ENCODE results near the gene ITPR1. TPM values are rescaled to one million over a fixed set of nuclear protein-coding genes. Genes with fewer than 3 reads are reported as not detected.

ITPR1 gene
- total and polyA plus RNA-seq, 5 donors from 2014 or later, result 6.9 to 97.5 (median 9.5) TPM

- no peak overlapping the region for H3K27ac ChIP-seq (ENCODE audit: insufficient read depth, low read length, poor library complexity, severe bottlenecking)
- peaks cover 49% of the 10 kb centered on the region for H3K36me3 Mint-ChIP-seq
- no peaks in the 10 kb centered on the region for H3K27me3 Mint-ChIP-seq
- ATAC-seq (ENCODE audit: low read depth in 2 of 2), result no peak
- H3K9me3 ChIP-seq (ENCODE audit: control insufficient read depth in 2 of 2, low read length in 2 of 2), result no peaks in the 10 kb centered on the region
- peaks cover 54% of the 10 kb centered on the region for H3K36me3 ChIP-seq (ENCODE audit: control insufficient read depth, insufficient read depth, low read length)
- no peaks in the 10 kb centered on the region for H3K4me1 ChIP-seq (ENCODE audit: control insufficient read depth, insufficient read depth, low read length, poor library complexity, severe bottlenecking)
- H3K4me3 Mint-ChIP-seq, result no peak overlapping the region
- no peaks in the 10 kb centered on the region for H3K9me3 Mint-ChIP-seq
- DNase-seq, result peak in 1 of 3 donors; percentile 9
- H3K4me3 ChIP-seq (ENCODE audit: low read depth, low read length), result no peak overlapping the region
- H3K27ac Mint-ChIP-seq, result peak overlapping the region in 1 of 3 donors; percentile 34
- no peaks in the 10 kb centered on the region for H3K27me3 ChIP-seq (ENCODE audit: control insufficient read depth, insufficient read depth, low read length)
- H3K4me1 Mint-ChIP-seq, result no peaks in the 10 kb centered on the region
Observed at GRCh38 chr3:4704552-4704951, 211.4 kb downstream of the ITPR1 start.

DNA sequence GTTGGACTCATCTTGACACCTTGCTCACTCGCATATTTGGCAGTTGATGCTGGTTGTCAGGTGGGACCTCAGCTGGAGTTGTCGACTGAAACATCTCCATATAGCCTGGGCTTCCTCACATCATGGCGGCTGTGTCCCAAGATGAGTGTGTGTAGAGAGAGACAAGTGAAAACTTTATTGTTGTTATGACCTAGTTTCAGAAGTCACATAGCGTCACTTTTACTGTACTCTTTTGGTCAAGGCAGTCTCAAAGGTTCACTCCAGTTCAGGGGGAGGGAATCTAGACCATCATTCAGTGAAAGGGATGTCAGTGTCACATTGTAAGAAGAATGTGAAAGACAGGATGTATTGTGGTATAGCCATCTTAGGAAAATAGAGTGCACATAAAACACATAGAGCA is 214.2 kb downstream of the ITPR1 start:
- no peak overlapping the region for H3K4me3 ChIP-seq (ENCODE audit: low read depth, low read length)
- Mint-ChIP-seq H3K27ac (peak overlapping the region in 1 of 3 donors; percentile 58), H3K4me3 (no peak overlapping the region), H3K9me3 (no peaks in the 10 kb centered on the region), H3K27me3 (no peaks in the 10 kb centered on the region), H3K36me3 (peaks cover 49% of the 10 kb centered on the region), H3K4me1 (peaks cover 0 to 6% (median 2%) of the 10 kb centered on the region in 4 donors)
- no peaks in the 10 kb centered on the region for H3K4me1 ChIP-seq (ENCODE audit: control insufficient read depth, insufficient read depth, low read length, poor library complexity, severe bottlenecking)
- peaks cover 35% of the 10 kb centered on the region for H3K36me3 ChIP-seq (ENCODE audit: control insufficient read depth, insufficient read depth, low read length)
- H3K27ac ChIP-seq (ENCODE audit: insufficient read depth, low read length, poor library complexity, severe bottlenecking), result no peak overlapping the region
- DNase-seq, result no peak
- H3K27me3 ChIP-seq (ENCODE audit: control insufficient read depth, insufficient read depth, low read length), result no peaks in the 10 kb centered on the region
- no peaks in the 10 kb centered on the region for H3K9me3 ChIP-seq (ENCODE audit: control insufficient read depth in 2 of 2, low read length in 2 of 2)
- ATAC-seq (ENCODE audit: low read depth in 2 of 2), result no peak

DNA sequence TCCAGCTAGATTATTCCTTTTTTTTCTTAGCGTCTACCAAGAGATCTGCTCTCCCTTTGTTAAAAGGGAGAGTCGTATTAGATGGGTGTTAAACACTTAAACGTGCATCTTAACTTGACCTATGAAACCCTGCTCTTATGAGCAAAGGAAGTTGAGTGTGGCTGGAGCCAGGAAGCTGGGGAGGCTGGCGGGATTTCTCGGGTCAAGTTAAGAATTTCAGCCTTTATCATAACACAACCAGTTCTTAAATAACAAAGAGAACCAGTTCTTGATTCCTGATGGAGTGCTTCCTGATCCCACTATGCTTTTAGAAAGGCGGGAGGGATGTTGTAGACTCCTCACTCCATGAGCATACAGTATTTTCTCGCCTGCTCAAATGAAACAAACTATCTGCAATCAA is 215.1 kb downstream of the ITPR1 start:
- no peaks in the 10 kb centered on the region for H3K27me3 ChIP-seq (ENCODE audit: control insufficient read depth, insufficient read depth, low read length)
- ATAC-seq (ENCODE audit: low read depth in 2 of 2), result no peak
- no peaks in the 10 kb centered on the region for H3K9me3 ChIP-seq (ENCODE audit: control insufficient read depth in 2 of 2, low read length in 2 of 2)
- no peaks in the 10 kb centered on the region for H3K4me1 ChIP-seq (ENCODE audit: control insufficient read depth, insufficient read depth, low read length, poor library complexity, severe bottlenecking)
- H3K36me3 ChIP-seq (ENCODE audit: control insufficient read depth, insufficient read depth, low read length), result peaks cover 35% of the 10 kb centered on the region
- peaks cover 46% of the 10 kb centered on the region for H3K36me3 Mint-ChIP-seq
- H3K27ac ChIP-seq (ENCODE audit: insufficient read depth, low read length, poor library complexity, severe bottlenecking), result no peak overlapping the region
- no peaks in the 10 kb centered on the region for H3K9me3 Mint-ChIP-seq
- no peak for DNase-seq
- H3K27ac Mint-ChIP-seq, result no peak overlapping the region
- no peak overlapping the region for H3K4me3 ChIP-seq (ENCODE audit: low read depth, low read length)
- H3K27me3 Mint-ChIP-seq, result no peaks in the 10 kb centered on the region
- peaks cover 0 to 6% (median 2%) of the 10 kb centered on the region in 4 donors for H3K4me1 Mint-ChIP-seq
- H3K4me3 Mint-ChIP-seq, result no peak overlapping the region

DNA sequence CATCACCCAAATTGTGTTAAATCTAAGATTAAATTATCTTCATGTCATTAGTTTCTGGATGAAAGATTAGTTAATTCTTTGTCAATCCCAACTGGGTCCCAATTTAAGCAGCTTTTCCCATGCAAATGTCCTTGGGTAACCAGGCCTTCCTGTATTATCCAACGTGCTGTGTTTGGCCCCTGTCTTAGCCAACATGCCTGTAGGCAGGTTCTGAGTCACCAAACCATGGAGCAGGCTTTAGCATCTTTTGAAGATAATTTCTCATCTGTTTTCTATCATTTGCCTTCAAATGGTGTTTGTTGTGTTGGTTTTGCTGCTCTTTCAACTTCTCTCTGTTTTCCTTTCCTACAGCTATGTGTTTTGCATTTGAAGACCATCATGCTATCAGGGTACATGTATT is 216.2 kb downstream of the ITPR1 start:
- no peaks in the 10 kb centered on the region for H3K9me3 Mint-ChIP-seq
- H3K27me3 Mint-ChIP-seq, result no peaks in the 10 kb centered on the region
- Histone ChIP-seq H3K27ac (ENCODE audit: insufficient read depth, low read length, poor library complexity, severe bottlenecking) (no peak overlapping the region), H3K27me3 (ENCODE audit: control insufficient read depth, insufficient read depth, low read length) (no peaks in the 10 kb centered on the region), H3K4me3 (ENCODE audit: low read depth, low read length) (no peak overlapping the region), H3K4me1 (ENCODE audit: control insufficient read depth, insufficient read depth, low read length, poor library complexity, severe bottlenecking) (no peaks in the 10 kb centered on the region), H3K9me3 (ENCODE audit: control insufficient read depth in 2 of 2, low read length in 2 of 2) (no peaks in the 10 kb centered on the region), H3K36me3 (ENCODE audit: control insufficient read depth, insufficient read depth, low read length) (peaks cover 37% of the 10 kb centered on the region)
- ATAC-seq (ENCODE audit: low read depth in 2 of 2) (no peak), DNase-seq (no peak)
- peaks cover 40% of the 10 kb centered on the region for H3K36me3 Mint-ChIP-seq
- no peak overlapping the region for H3K4me3 Mint-ChIP-seq
- peaks cover 0 to 6% (median 2%) of the 10 kb centered on the region in 4 donors for H3K4me1 Mint-ChIP-seq
- no peak overlapping the region for H3K27ac Mint-ChIP-seq

GRCh38 chr3:4710191-4710590 is 217.0 kb downstream of the ITPR1 start:
- Histone ChIP-seq H3K27me3 (ENCODE audit: control insufficient read depth, insufficient read depth, low read length) (no peaks in the 10 kb centered on the region), H3K36me3 (ENCODE audit: control insufficient read depth, insufficient read depth, low read length) (peaks cover 44% of the 10 kb centered on the region), H3K4me1 (ENCODE audit: control insufficient read depth, insufficient read depth, low read length, poor library complexity, severe bottlenecking) (no peaks in the 10 kb centered on the region), H3K27ac (ENCODE audit: insufficient read depth, low read length, poor library complexity, severe bottlenecking) (no peak overlapping the region), H3K4me3 (ENCODE audit: low read depth, low read length) (no peak overlapping the region), H3K9me3 (ENCODE audit: control insufficient read depth in 2 of 2, low read length in 2 of 2) (no peaks in the 10 kb centered on the region)
- H3K27me3 Mint-ChIP-seq, result no peaks in the 10 kb centered on the region
- ATAC-seq (ENCODE audit: low read depth in 2 of 2) (no peak), DNase-seq (no peak)
- H3K4me1 Mint-ChIP-seq, result peaks cover 0 to 6% (median 2%) of the 10 kb centered on the region in 4 donors
- no peak overlapping the region for H3K4me3 Mint-ChIP-seq
- no peaks in the 10 kb centered on the region for H3K9me3 Mint-ChIP-seq
- no peak overlapping the region for H3K27ac Mint-ChIP-seq
- H3K36me3 Mint-ChIP-seq, result peaks cover 42% of the 10 kb centered on the region

DNA sequence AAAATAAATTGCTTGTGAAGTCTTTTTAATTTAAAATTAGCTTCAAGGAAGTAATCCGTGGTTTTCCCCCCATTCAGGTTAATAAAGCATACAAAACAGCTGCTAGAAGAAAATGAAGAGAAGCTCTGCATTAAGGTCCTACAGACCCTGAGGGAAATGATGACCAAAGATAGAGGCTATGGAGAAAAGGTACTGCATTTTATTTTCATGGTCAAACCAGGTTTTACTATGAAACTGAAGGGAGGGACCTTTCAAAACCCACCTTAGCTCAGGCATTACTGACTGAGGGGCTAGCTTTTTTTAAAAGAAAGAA is 218.5 kb downstream of the ITPR1 start:
- H3K4me1 Mint-ChIP-seq, result peaks cover 0 to 6% (median 2%) of the 10 kb centered on the region in 4 donors
- Histone ChIP-seq H3K4me1 (ENCODE audit: control insufficient read depth, insufficient read depth, low read length, poor library complexity, severe bottlenecking) (no peaks in the 10 kb centered on the region), H3K4me3 (ENCODE audit: low read depth, low read length) (no peak overlapping the region), H3K27me3 (ENCODE audit: control insufficient read depth, insufficient read depth, low read length) (no peaks in the 10 kb centered on the region), H3K9me3 (ENCODE audit: control insufficient read depth in 2 of 2, low read length in 2 of 2) (no peaks in the 10 kb centered on the region), H3K27ac (ENCODE audit: insufficient read depth, low read length, poor library complexity, severe bottlenecking) (no peak overlapping the region), H3K36me3 (ENCODE audit: control insufficient read depth, insufficient read depth, low read length) (peaks cover 43% of the 10 kb centered on the region)
- no peak for DNase-seq
- peak overlapping the region in 1 of 3 donors; percentile 44 for H3K27ac Mint-ChIP-seq
- no peaks in the 10 kb centered on the region for H3K27me3 Mint-ChIP-seq
- no peak for ATAC-seq (ENCODE audit: low read depth in 2 of 2)
- no peaks in the 10 kb centered on the region for H3K9me3 Mint-ChIP-seq
- peaks cover 34% of the 10 kb centered on the region for H3K36me3 Mint-ChIP-seq
- no peak overlapping the region for H3K4me3 Mint-ChIP-seq

DNA sequence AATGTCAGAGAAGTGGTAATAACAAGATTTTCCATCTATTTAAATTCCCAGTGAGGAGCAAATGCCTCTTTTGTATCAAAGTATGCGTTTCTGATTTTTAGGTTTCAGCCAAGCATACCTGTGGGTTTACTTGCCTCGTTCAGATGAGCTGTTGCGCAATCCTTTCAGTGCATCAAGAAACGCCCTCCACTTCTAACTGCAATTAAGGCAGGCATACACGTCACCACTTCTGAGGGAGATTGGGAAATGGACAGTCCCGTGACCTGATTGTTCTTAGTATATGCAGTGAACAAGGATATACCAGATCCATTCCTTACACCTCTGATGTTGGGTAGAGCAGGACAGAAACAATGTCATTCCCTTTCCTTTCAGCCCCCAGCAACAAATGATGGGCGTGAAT is 219.0 kb downstream of the ITPR1 start:
- H3K4me3 Mint-ChIP-seq, result no peak overlapping the region
- no peak for DNase-seq
- no peaks in the 10 kb centered on the region for H3K27me3 Mint-ChIP-seq
- H3K36me3 Mint-ChIP-seq, result peaks cover 35% of the 10 kb centered on the region
- no peak overlapping the region for H3K27ac Mint-ChIP-seq
- peaks cover 43% of the 10 kb centered on the region for H3K36me3 ChIP-seq (ENCODE audit: control insufficient read depth, insufficient read depth, low read length)
- no peak overlapping the region for H3K27ac ChIP-seq (ENCODE audit: insufficient read depth, low read length, poor library complexity, severe bottlenecking)
- no peak for ATAC-seq (ENCODE audit: low read depth in 2 of 2)
- H3K9me3 ChIP-seq (ENCODE audit: control insufficient read depth in 2 of 2, low read length in 2 of 2), result no peaks in the 10 kb centered on the region
- no peaks in the 10 kb centered on the region for H3K27me3 ChIP-seq (ENCODE audit: control insufficient read depth, insufficient read depth, low read length)
- H3K4me1 Mint-ChIP-seq, result peaks cover 0 to 6% (median 2%) of the 10 kb centered on the region in 4 donors
- no peaks in the 10 kb centered on the region for H3K9me3 Mint-ChIP-seq
- H3K4me1 ChIP-seq (ENCODE audit: control insufficient read depth, insufficient read depth, low read length, poor library complexity, severe bottlenecking), result no peaks in the 10 kb centered on the region
- no peak overlapping the region for H3K4me3 ChIP-seq (ENCODE audit: low read depth, low read length)

DNA sequence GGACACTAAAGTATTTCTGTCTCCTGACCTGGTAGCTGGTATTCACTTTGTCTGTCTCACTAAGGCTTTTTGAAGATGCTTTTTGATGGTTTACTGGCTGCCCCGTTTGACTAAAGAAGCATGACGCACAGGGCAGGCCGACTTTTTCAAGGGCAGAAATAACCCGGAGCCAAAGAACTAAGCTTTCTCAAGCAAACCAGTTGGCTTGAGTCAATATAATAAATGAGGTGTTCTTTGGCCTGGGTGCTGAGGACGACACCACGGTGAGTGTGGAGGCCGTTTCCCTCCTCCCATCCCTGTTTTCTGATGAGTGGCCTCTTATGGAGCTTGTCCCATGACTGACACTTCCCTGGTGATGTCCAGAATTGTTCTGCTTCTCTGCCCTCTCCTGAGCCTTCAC is 220.9 kb downstream of the ITPR1 start:
- Histone ChIP-seq H3K36me3 (ENCODE audit: control insufficient read depth, insufficient read depth, low read length) (peaks cover 43% of the 10 kb centered on the region), H3K27ac (ENCODE audit: insufficient read depth, low read length, poor library complexity, severe bottlenecking) (no peak overlapping the region), H3K4me3 (ENCODE audit: low read depth, low read length) (no peak overlapping the region), H3K4me1 (ENCODE audit: control insufficient read depth, insufficient read depth, low read length, poor library complexity, severe bottlenecking) (no peaks in the 10 kb centered on the region), H3K27me3 (ENCODE audit: control insufficient read depth, insufficient read depth, low read length) (no peaks in the 10 kb centered on the region), H3K9me3 (ENCODE audit: control insufficient read depth in 2 of 2, low read length in 2 of 2) (no peaks in the 10 kb centered on the region)
- Mint-ChIP-seq H3K27ac (no peak overlapping the region), H3K27me3 (no peaks in the 10 kb centered on the region), H3K4me1 (peaks cover 0 to 6% (median 2%) of the 10 kb centered on the region in 4 donors), H3K36me3 (peaks cover 44% of the 10 kb centered on the region), H3K9me3 (no peaks in the 10 kb centered on the region), H3K4me3 (no peak overlapping the region)
- no peak for ATAC-seq (ENCODE audit: low read depth in 2 of 2)
- DNase-seq, result no peak
